ENCODE data around the gene NBEA.
"Not testable (repeated sequence)": the region's sequence is repeated elsewhere in the genome, so short reads cannot be mapped to it uniquely, and the experiment has no call there.

The NBEA gene

DNA sequence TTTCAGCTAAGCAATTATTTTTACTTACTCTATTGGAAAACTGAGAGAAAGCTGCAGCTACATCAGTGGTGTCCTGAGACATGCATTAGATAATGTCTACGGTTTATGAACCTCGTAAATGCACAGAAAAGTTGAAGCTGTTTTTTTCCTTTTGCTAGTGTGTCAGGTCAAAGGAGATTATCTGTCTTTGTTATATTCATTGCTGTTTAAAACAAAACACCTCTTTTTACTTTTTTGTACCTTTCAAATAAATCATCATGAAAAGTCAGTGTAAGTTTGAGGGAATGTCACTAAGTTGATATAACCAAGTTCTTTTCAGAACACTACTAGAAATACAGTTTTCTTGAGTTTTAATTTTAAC, 2.2 kb downstream of the NBEA start:
- no peak for DNase-seq

DNA sequence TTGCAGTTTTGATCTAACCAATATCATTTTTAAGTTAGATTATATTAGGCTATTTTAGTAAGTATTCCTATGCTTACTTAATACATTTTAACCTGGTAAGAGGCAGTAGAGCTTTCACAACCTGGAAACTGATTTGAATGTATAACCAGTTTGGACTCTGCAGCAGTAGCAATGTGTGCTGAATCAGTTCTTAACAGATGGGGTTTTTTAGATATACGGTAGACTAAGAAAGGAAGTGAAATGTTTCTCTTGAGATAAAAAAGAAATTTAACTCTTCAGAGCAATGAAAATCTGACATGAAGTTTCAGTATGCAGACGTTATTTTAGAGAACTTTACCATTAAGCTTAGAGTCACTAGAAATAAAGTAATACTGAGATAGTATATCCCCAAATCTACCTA, 2.7 kb downstream of the NBEA start:
- no peak for DNase-seq

DNA sequence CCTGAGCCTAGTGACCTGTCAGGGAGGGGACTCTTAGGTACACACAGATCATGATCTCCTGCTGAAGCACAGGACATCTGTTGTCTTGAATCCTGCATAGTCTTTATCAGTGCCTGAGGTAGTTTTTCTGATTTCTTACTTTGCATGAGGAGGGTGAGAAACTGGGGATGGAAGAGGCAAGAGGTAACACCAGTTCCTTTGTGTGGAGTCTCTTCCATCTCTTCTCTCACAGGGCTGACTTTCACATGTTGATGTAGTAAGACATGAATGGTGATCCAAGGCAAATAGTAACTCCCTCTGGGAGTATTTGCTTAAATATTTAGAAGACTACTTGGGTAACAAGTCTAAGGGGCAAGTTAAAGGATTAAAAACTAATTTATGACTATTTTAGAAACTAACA, 9.5 kb downstream of the NBEA start:
- DNase-seq = no peak

GRCh38 chr13:34959489-34959888, 17.4 kb downstream of the NBEA start:
- no peak for DNase-seq

GRCh38 chr13:34964558-34964957, 22.5 kb downstream of the NBEA start:
- DNase-seq = no peak

- no peak for DNase-seq
These were observed 25.9 kb downstream of the NBEA start for GRCh38 chr13:34967851-34968562.

GRCh38 chr13:34969539-34969938, 27.5 kb downstream of the NBEA start:
- DNase-seq = not testable (repeated sequence)

DNA sequence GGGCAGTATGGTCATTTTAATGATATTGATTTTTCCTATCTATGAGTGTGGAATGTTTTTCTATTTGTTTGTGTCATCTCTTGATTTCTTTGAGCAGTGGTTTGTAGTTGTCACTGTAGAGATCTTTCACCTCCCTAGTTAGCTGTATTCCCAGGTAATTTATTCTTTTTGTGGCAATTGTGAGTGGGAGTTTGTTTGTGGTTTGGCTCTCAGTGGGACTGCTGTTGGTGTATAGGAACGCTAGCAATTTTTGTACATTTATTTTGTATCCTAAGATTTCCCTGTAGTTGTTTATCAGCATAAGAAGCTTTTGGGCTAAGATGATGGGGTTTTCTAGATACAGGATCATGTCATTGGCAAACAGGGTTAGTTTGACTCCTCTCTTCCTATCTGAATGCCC, 28.9 kb downstream of the NBEA start:
- no peak for DNase-seq

DNA sequence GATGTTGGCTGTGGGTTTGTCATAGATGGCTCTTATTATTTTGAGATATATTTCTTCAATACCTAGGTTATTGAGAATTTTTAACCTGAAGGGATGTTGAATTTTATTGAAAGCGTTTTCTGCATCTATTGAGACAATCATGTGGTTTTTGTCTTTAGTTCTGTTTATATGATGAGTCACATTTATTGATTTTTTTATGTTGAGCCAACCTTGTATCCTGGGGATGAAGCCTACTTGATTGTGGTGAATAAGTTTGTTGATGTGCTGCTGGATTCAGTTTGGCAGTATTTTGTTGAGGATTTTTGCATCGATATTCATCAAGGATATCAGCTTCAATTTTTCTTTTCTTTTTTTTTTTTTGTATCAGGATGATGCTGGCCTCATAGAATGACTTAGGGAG, 29.4 kb downstream of the NBEA start:
- DNase-seq = no peak

DNA sequence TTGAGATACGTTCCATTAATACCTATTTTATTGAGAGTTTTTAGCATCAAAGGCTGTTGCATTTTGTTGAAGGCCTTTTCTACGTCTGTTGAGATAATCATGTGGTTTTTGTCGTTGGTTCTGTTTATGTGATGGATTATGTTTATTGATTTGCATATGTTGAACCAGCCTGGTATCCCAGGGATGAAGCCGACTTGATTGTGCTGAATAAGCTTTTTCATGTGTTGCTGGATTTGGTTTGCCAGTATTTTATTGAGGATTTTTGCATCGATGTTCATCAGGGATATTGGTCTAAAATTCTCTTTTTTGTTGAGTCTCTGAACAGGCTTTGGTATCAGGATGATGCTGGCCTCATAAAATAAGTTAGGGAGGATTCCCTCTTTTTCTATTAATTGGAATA, 43.1 kb downstream of the NBEA start:
- DNase-seq = not testable (repeated sequence)

- no peak for DNase-seq
These were observed 46.3 kb downstream of the NBEA start for GRCh38 chr13:34988330-34988791.

- no peak for DNase-seq
These were observed 48.5 kb downstream of the NBEA start for GRCh38 chr13:34990399-34991214.

GRCh38 chr13:34993470-34993869, 51.4 kb downstream of the NBEA start:
- DNase-seq = no peak

DNA sequence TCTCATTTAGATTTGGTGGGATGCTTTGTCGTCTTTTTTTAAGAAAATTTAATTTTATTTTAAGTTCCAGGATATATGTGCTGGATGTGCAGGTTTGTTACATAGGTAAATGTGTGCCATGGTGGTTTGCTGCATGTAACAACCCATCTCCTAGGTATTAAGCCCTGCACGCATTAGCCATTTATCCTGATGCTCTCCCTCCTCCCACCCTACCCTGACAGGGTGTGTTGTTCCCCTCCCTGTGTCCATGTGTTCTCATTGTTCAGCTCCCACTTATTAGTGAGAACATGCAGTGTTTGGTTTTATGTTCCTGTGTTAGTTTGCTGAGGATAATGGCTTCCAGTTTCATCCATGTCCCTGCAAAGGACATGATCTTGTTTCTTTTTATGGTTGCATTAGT, 61.7 kb downstream of the NBEA start:
- DNase-seq = not testable (repeated sequence)

DNA sequence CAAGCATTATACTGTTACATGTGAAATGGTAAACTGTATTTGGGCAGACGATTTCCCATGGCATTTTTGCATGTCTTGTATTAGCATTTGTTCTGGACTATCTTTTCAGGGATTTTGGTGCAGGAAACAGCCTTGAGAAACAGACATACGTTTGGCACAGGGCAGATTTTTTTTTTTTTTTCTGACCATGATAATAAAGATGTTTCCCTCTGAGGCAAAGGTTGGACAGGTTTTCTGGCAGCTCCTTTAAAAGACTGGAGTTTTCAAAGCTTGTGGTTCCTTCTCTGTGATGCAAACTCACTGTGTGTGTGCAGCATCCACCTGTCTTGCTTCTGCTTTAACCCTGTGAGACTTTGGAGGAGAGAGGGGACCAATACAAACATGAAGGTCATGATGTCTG, 63.0 kb downstream of the NBEA start:
- DNase-seq = no peak

DNA sequence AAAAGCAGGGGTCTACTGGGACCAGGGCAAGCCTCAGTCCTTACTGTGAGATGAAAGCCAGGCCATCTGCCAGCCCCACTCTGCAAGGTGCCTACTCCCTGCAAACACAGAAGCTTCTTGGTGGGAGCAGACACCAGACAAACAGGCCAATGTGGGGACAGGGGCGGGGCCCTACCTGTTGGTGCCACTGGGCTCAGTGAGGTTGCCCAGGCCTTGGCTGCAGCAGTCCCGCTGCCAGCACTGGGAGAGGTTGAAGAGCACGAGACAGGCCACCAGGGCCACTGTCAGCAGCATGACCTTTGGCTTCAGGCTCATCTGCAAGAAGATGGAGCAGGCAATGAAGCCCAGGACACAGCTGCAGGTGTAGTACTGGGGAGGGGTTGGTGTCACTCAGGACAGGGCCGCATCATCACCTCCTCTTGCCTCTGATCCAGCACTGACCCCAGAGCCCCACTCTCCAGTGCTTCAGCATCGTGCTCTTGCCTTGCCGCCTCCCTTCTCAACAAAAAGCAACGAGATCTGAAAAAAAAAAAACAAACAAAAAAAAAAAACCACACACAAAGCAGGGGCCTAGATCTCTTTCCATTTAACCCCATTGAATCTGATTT, 72.6 kb downstream of the NBEA start:
- no peak for DNase-seq

DNA sequence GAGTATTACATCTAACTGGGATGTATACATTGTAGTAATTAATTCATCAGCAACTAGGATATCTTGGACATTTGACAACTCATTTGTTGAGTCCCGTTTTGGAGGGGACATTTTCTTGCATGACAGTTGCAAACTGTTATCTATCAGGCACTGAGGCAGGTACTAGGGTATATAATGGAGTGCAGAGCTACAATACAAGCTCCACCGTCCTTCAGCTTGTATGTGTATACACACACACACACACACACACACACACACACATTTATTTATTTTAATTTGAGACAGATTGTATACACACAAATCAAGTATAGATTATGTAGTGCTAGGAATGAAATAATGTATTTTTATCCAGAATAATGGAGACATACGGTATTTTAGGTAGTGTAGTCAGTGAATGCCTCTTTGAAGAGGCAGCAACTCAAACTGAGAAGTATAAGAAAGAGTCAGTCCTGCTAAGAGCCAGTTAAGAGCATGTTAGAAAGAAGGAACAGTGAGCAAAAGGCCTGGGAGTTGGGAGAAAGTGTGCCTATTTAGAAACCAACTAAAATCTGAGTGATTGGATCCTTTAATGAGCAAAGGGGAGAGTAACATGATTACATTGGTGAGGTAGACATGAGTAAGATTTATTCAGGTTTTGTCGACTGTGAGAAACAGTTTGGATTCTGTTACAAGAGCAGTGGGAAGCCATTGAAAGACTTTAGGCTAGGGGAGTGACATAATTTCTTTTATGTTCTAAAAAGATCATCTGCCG, 74.5 kb downstream of the NBEA start:
- no peak for DNase-seq

GRCh38 chr13:35025314-35025713, 83.2 kb downstream of the NBEA start:
- no peak for DNase-seq

- DNase-seq = no peak
These were observed 86.3 kb downstream of the NBEA start for GRCh38 chr13:35028338-35028867.

- no peak for DNase-seq
These were observed 96.9 kb downstream of the NBEA start for GRCh38 chr13:35039012-35039411.

GRCh38 chr13:35046587-35046986, 104.5 kb downstream of the NBEA start:
- no peak for DNase-seq
